ENCODE results near the gene FSTL5.

The FSTL5 gene

GRCh38 chr4:161937596-161937995, 226.2 kb downstream of the FSTL5 start:
- DNase-seq (ENCODE audit: low spot score) = no peak

DNA sequence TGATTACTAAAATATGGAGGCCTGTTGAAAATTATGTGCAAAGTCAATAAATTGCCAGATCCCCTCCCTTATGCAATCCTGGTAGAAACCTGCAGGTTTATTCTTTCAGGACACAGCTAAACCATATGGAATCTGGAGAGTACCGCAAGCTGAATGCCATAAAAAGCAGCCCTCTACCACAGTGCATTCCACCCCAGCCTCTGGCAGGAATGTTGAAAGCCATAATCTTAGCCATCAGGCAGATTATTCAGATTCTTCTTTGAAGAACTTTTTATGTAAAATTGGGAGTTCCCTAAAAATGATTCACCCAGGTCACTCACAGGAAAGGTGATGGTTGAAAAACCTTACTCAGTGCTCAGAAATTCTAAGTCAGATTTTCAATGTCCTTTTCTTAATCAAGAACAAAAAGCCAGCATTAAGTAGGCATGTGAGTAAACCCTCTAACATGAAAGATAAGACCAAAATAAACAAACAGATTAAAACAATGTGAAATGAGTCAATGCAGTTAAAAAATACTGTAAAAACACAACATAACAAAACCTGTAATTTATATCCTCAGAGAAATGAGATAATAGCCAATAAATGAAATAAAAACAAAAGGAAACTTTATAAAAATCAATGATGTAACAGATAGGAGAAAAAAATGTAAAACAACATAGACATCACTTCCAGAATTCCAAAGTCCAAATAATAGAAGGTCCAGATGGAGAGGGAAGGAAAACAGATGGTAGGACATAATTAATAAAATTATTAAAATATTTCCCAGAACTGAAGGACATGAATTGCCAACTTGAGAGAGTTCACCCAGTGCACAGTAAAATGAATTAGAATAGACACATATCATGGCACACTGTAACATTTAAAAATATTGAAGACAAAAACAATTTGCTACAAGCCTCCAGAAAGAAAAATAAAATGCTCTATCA, 226.9 kb downstream of the FSTL5 start:
- no peak for DNase-seq (ENCODE audit: low spot score)

DNA sequence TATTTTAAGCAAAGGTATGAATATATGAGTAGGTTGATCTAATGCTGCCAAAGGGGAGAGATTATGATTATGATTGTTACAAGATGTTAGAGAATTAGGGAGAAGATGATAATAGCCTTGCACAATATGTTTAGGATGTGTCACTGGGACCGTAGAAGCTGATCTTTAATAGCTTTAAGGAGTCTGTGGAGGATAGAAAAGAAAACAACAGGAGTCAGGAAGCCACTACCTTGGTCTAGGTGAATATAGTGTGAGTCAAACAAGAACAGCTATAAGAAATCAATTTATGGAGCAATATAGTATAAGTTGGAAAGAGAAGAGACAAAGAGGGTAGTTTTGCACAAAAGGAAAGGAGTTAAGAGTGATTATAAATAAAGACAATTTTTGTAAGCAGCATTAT, 232.7 kb downstream of the FSTL5 start:
- DNase-seq (ENCODE audit: low spot score) = no peak

GRCh38 chr4:161929956-161930355, 233.8 kb downstream of the FSTL5 start:
- DNase-seq (ENCODE audit: low spot score) = no peak

DNA sequence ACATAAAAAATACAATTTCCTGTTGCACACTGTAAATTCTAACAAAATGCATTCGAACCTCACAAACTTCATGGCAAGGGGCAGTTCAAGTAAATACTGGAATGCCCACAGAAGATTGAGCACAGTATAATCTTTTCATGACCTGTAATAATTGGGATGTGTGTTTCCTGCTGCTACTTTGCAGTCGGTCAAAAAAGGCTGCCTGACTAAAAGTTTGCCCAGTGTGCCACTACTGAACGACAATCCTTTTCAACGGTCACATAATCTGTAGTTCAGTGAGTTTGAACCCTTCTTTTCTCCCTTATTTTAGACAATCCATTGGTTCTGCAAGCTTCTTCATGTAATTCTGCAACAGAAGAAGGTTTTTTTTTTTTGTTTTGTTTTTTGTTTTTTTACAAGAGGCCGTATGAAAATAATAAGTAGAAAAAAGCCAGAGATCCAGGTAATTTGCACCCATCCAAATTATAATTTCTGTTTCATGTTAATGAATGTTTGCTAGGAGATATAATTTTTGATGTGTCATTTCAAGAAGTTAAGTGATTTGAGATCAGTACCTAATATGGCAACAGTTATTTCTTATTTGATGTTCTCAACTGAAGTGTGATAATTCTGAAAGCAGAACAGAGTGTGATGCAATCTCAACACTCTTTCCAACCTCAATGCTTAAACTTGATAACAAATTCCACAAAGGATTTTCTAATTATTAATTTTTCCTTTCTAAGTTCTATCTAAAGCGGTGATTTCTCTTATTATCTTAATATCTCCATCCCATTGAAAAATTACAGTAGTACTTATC, 237.6 kb downstream of the FSTL5 start:
- DNase-seq (ENCODE audit: low spot score) = no peak

DNA sequence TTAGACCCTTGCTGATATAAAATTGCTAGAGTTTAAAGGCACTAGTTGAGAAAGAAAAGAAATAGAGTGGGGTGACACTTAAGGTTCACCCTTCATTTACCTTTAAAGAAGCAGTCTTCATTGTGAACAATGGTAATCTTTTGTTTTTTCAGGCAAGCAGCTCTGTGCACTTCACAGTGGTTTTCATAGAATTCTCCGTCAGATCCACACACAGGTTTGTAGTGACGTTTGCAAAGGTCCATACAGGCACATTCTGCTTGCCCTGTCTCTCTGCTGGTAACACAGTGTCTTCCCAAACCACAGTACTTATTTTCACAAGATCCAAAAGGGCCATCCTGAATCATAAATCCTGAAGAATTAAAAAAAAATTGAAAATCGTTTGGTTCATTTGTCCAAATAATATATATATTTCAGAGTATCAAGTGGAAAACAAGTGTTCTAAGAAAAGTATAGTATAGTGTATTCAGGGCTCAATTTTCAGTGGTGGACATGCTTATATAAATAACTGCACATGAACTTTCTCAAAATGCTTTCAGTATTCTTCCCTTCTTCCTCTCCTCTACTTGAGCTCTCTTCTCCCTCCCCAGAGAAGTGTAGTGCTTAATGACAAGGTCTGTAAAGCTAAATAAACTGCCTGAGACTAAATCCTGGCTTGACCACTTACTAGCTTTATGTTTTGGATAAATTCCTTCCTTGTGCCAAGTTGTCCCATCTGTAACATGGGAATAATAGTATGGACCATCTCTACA, 243.3 kb downstream of the FSTL5 start:
- no peak for DNase-seq (ENCODE audit: low spot score)

- no peak for DNase-seq (ENCODE audit: low spot score)
Measured at GRCh38 chr4:161919442-161920220, 244.2 kb downstream of the FSTL5 start.

DNA sequence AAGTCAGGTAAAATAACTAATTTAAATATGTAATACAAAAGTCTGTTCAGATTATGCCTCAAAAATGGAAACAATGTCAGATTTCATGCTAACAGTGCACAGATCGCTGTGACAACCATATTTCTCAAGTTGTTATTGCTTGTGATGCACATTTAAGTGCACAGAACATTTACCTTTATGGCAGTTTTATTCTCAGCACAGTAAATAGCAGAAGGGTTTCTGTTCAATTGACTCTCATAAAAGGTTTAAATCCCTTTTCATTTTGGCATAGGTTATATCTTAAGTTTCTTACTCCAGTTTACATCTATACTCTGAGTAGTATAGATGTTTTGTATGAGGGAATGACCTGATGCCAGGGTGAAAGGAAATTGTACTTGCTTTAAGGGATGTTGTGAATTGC, 247.8 kb downstream of the FSTL5 start:
- DNase-seq (ENCODE audit: low spot score) = no peak

- DNase-seq (ENCODE audit: low spot score) = no peak
Measured at GRCh38 chr4:161907590-161907955, 256.2 kb downstream of the FSTL5 start.

DNA sequence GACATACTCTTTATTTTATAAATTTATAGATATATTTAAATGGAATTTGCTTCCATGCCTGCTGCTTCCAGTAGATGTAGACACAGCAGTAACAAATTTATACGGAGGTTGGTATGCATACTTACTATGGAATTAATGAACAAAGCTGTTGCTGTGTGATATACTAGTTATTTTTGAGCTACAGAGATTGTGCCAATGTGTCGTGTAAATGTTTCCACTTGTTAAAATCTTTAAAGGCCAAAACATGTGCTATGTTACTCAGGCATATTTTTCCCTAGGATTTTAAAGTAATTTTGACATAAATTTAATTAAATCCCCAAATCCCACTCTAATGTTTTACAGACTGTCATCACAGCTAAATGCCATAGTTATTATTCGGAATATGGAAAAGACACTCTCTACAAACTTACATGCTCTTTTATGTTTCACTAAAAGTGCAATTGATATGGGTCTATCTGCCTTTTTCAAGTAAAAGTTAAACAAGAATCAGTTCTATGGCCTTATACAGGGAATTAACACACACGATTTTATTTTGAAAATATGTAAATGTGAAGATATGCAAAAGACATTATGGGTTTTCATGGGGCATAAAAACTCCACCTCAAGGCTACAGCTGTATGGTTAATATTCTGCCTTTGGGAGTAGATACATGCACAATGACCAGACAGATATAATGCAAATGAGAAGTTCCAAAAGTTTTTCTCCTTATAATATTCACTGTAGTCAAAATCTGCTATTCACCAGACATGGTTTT, 256.8 kb downstream of the FSTL5 start:
- DNase-seq (ENCODE audit: low spot score) = no peak

GRCh38 chr4:161900110-161900509, 263.7 kb downstream of the FSTL5 start:
- no peak for DNase-seq (ENCODE audit: low spot score)

DNA sequence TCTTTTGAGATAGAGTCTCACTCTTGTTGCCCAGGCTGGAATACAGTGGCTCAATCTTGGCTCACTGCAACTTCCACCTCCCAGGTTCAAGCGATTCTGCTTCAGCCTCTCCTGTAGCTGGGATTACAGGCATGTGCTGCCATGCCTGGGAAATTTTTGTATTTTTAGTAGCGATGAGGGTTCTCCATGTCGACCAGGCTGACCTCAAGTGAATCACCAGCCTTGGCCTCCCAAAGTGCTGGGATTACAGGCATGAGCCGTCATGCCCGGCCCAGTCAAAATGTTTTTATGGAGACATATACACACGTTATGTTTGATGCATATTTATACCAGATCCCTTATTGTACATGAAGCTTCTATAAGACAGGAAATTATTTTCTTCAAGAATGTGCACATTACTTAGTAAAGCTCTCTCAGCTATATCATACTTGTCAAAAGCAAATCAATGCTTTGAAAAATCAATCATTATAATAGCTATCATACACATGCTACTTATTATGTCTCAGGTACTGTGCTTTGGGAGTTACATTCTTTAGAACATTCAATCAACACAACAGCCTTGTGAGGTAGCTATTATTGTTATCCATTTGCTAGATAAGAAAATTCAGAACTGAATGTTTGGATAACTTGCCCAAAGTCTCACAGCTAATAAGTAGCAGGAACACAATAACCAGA, 269.2 kb downstream of the FSTL5 start:
- DNase-seq (ENCODE audit: low spot score) = no peak

DNA sequence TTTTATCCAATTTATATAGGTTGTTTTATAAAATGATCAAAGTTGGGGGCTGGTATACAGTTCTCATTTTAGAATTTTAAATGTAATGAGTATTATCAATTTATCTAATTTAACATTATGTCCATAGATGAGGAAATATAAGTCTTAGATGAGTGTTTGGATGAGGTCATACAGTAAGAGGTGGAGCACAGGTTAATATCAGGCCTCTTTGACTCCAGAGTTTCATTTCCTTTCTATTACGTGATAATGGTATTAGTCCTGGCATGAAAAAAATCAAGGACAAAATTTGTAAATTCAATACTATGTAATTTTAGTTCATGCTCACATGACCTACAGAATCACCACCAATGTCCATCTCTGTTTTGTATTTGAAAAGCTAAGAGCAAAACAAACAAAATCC, 269.8 kb downstream of the FSTL5 start:
- DNase-seq (ENCODE audit: low spot score) = no peak

GRCh38 chr4:161893566-161893965, 270.2 kb downstream of the FSTL5 start:
- no peak for DNase-seq (ENCODE audit: low spot score)

GRCh38 chr4:161892951-161893350, 270.8 kb downstream of the FSTL5 start:
- no peak for DNase-seq (ENCODE audit: low spot score)

DNA sequence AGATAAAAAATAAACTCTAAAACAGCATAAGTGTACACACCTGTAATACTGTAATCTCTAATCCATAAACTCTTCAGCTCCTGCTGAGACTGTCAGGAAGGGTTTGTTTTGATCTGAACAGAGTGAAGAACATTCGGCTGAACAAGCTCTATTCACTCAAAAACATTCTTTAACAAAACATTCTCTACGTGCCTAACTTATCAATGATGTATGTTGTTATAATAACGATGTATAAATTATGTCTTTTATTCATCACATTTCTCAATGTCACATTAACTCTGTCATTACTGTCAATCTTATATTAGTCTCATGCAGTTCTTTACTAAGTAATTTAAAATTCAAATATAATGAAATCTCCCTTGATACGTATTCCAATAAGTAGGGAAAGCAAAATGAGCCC, 280.6 kb downstream of the FSTL5 start:
- DNase-seq (ENCODE audit: low spot score) = no peak

- no peak for DNase-seq (ENCODE audit: low spot score)
Measured at GRCh38 chr4:161881370-161881769, 282.4 kb downstream of the FSTL5 start.

DNA sequence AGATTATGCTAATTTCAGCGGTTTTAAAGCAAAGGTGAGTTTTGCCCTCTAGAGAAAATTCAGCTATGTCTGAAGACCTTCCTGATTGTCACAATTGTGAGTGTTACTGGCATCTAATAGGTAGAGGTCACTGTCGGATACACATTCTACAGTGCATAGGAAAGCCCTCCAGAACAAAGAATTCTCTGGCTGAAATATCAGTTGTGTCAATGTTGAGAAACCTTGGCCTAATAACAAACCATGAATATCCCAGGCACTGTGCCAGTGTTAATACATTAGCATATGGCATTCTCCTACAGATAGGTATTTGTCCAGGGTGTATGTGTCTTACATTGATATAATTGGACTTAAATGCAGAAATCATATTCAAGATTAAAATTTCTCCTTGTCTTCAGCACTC, 294.3 kb downstream of the FSTL5 start:
- DNase-seq (ENCODE audit: low spot score) = no peak

GRCh38 chr4:161856711-161857326, 307.0 kb downstream of the FSTL5 start:
- no peak for DNase-seq (ENCODE audit: low spot score)

GRCh38 chr4:161850631-161851030, 313.2 kb downstream of the FSTL5 start:
- no peak for DNase-seq (ENCODE audit: low spot score)

Measured in RKO (cell line).